ENCODE measurements around the gene DDX27. TPM values are rescaled to one million over a fixed set of nuclear protein-coding genes. Genes with fewer than 3 reads are reported as not detected.
A peak's percentile ranks its signal among the peaks of the same experiment; 100 is the strongest.

Gene DDX27
- total and polyA plus RNA-seq, 9 of the 15 experiments (the other 6 are each of a cell fraction or from before 2014, with no cell fraction given), result 17.9 to 79.3 (median 57.0) TPM

- TF ChIP-seq PURB (CRISPR knock-in tag; IDR thresholded peaks at IDR 0.05; ENCODE audit: low read depth) (no peak), HDAC1 (IDR thresholded peaks at IDR 0.05) (peak in 1 of 2 experiments; percentile 100; a peak in 2 of 4 replicates), ARHGAP35 (IDR thresholded peaks at IDR 0.05; ENCODE audit: partially characterized antibody) (no peak), SPI1 (IDR thresholded peaks at IDR 0.05; ENCODE audit: borderline replicate concordance, low read depth, low read length) (peak; percentile 63), MYNN (IDR thresholded peaks at IDR 0.05) (no peak), MYNN (CRISPR knock-in tag; IDR thresholded peaks at IDR 0.05) (no peak), MXD1 (CRISPR knock-in tag; IDR thresholded peaks at IDR 0.05; ENCODE audit: borderline replicate concordance, poor library complexity, severe bottlenecking) (no peak), RFX5 (IDR thresholded peaks at IDR 0.05; ENCODE audit: low read depth, low read length) (no peak), JUND (IDR thresholded peaks at IDR 0.05; ENCODE audit: borderline replicate concordance, low read depth, low read length) (peak; percentile 39), JUND (tag; IDR thresholded peaks at IDR 0.05; ENCODE audit: borderline replicate concordance, low read depth, low read length) (no peak), KAT7 (CRISPR knock-in tag; IDR thresholded peaks at IDR 0.05; ENCODE audit: borderline replicate concordance) (peak; percentile 80), CBX3 (IDR thresholded peaks at IDR 0.05; ENCODE audit: borderline replicate concordance in 1 of 2, low read length in 2 of 2) (peak in 1 of 2 experiments; percentile 97; a peak in 2 of 3 replicates), NRF1 (conservative IDR thresholded peaks at IDR 0.05 in 1 of 2, IDR thresholded peaks at IDR 0.05 in 1 of 2) (peak; percentile 44 to 54), ARNT (IDR thresholded peaks at IDR 0.05) (0 out of 4 replicates have a peak, but pooled peaks of 1 of the 2 experiments have one; percentile 18), ZNF644 (tag; IDR thresholded peaks at IDR 0.05; ENCODE audit: low read depth) (no peak), ATF3 (IDR thresholded peaks at IDR 0.05) (peak; percentile 39; the same call in 1 of the 2 replicates), ATF3 (CRISPR knock-in tag; conservative IDR thresholded peaks at IDR 0.05) (no peak), ETV1 (tag; conservative IDR thresholded peaks at IDR 0.05; ENCODE audit: low read depth) (no peak), ZNF174 (CRISPR knock-in tag; IDR thresholded peaks at IDR 0.05) (no peak), NFIC (IDR thresholded peaks at IDR 0.05) (peak; percentile 91), FOXA3 (CRISPR knock-in tag; conservative IDR thresholded peaks at IDR 0.05 in 1 of 2, IDR thresholded peaks at IDR 0.05 in 1 of 2) (no peak)
- TF ChIP-seq, protein P1, sequence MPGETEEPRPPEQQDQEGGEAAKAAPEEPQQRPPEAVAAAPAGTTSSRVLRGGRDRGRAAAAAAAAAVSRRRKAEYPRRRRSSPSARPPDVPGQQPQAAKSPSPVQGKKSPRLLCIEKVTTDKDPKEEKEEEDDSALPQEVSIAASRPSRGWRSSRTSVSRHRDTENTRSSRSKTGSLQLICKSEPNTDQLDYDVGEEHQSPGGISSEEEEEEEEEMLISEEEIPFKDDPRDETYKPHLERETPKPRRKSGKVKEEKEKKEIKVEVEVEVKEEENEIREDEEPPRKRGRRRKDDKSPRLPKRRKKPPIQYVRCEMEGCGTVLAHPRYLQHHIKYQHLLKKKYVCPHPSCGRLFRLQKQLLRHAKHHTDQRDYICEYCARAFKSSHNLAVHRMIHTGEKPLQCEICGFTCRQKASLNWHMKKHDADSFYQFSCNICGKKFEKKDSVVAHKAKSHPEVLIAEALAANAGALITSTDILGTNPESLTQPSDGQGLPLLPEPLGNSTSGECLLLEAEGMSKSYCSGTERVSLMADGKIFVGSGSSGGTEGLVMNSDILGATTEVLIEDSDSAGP (CRISPR knock-in tag; IDR thresholded peaks at IDR 0.05), result 0 out of 2 replicates have a peak, but pooled peaks have one; percentile 40
- TF ChIP-seq, protein P2, sequence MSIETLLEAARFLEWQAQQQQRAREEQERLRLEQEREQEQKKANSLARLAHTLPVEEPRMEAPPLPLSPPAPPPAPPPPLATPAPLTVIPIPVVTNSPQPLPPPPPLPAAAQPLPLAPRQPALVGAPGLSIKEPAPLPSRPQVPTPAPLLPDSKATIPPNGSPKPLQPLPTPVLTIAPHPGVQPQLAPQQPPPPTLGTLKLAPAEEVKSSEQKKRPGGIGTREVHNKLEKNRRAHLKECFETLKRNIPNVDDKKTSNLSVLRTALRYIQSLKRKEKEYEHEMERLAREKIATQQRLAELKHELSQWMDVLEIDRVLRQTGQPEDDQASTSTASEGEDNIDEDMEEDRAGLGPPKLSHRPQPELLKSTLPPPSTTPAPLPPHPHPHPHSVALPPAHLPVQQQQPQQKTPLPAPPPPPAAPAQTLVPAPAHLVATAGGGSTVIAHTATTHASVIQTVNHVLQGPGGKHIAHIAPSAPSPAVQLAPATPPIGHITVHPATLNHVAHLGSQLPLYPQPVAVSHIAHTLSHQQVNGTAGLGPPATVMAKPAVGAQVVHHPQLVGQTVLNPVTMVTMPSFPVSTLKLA (conservative IDR thresholded peaks at IDR 0.05), result peak; percentile 24 to 54; a peak in 3 of 4 replicates
These were observed 57.1 kb downstream of the DDX27 start (continued) for GRCh38 chr20:49276161-49276960.
